B cell (primary cell): ENCODE results near the gene RIC8B. TPM values are rescaled to one million over a fixed set of nuclear protein-coding genes. Genes with fewer than 3 reads are reported as not detected.

Experiments used
- ATAC-seq: fragments of 200-7000 bp; cut with Tn5 transposase; one replicate; pipeline ENCODE4 v1.10.0; 2021; ENCODE audit warnings: low read depth, mild to moderate bottlenecking, moderate number of reproducible peaks, moderate library complexity
- CTCF ChIA-PET: fragments of 350-600 bp; sonication (Branson Sonifier 250); formaldehyde crosslinking; loops from one replicate; lab custom pipeline; 2021; ENCODE audit warnings: antibody characterized with exemption, inconsistent platforms; lab: Charles Lee
- POLR2A ChIA-PET: fragments of 350-600 bp; sonication (Branson Sonifier 250); formaldehyde crosslinking; loops from one replicate; lab custom pipeline; 2021; ENCODE audit warnings: antibody characterized with exemption; lab: Charles Lee
- DNase-seq: peaks from one replicate; pipeline ENCODE4 v3.0.0; 2013
- H2AFZ ChIP-seq: 2 replicates; pipeline ENCODE4 v1.6.1; 2012; ENCODE audit warnings: mild to moderate bottlenecking, low read depth, low read length; ENCODE audit not compliant: insufficient read depth, poor library complexity, severe bottlenecking
- H3K27ac ChIP-seq, 2 donors: 1 replicate in 1 of 2; 2 replicates in 1 of 2; pipeline ENCODE4 v1.5.1; 2012 to 2013; ENCODE audit warnings: low read length in 2 of 2, mild to moderate bottlenecking in 2 of 2, moderate library complexity in 1 of 2
- H3K27me3 ChIP-seq, 4 experiments: fragments of 200-600 bp in 1 of 4; sonication (generic) in 1 of 4; replicated peaks in 1 of 4; 1 replicate in 2 of 4; 2 replicates in 2 of 4; pipeline versions ENCODE4 v1.6.1 to v1.7.0; 2013 to 2016; ENCODE audit warnings: low read length in 3 of 4, mild to moderate bottlenecking in 2 of 4, mixed read lengths in 1 of 4, moderate library complexity in 1 of 4; ENCODE audit not compliant: insufficient read depth in 4 of 4, control insufficient read depth in 3 of 4; ENCODE audit errors: control extremely low read depth in 1 of 4
- H3K36me3 ChIP-seq, 2 experiments: replicated peaks in 1 of 2; 1 replicate in 1 of 2; 2 replicates in 1 of 2; pipeline versions ENCODE4 v1.6.1 to v1.7.1; 2013; ENCODE audit warnings: low read length in 1 of 2; ENCODE audit not compliant: insufficient read depth in 2 of 2, control insufficient read depth in 1 of 2; ENCODE audit errors: control extremely low read depth in 1 of 2, extremely low read depth in 1 of 2
- H3K4me1 ChIP-seq, 2 donors: fragments of 200-600 bp in 1 of 2; sonication (generic) in 1 of 2; 1 replicate in 1 of 2; 2 replicates in 1 of 2; pipeline versions ENCODE4 v1.5.1 to v1.6.1; 2013 to 2017; ENCODE audit warnings: low read length in 2 of 2; ENCODE audit not compliant: control insufficient read depth in 2 of 2, insufficient read depth in 2 of 2
- H3K4me2 ChIP-seq: replicated peaks from 2 replicates; pipeline ENCODE3; 2012; ENCODE audit warnings: mild to moderate bottlenecking, low read depth, low read length; ENCODE audit not compliant: poor library complexity, severe bottlenecking
- H3K4me3 ChIP-seq, 5 experiments: fragments of 200-600 bp in 1 of 5; sonication (generic) in 1 of 5; 1 replicate in 3 of 5; 2 replicates in 2 of 5; pipeline versions ENCODE4 v1.5.1 to v1.7.0; 2011 to 2016; ENCODE audit warnings: low read length in 4 of 5, mild to moderate bottlenecking in 4 of 5, low read depth in 2 of 5, control low read depth in 1 of 5, moderate library complexity in 1 of 5; ENCODE audit not compliant: insufficient read depth in 1 of 5; ENCODE audit errors: control extremely low read depth in 1 of 5, extremely low read depth in 1 of 5
- H3K79me2 ChIP-seq: fragments of 200-600 bp; sonication (generic); one replicate; pipeline ENCODE4 v1.6.0; 2016; ENCODE audit warnings: low read length; ENCODE audit not compliant: control insufficient read depth, insufficient read depth
- H3K9ac ChIP-seq: fragments of 200-600 bp; sonication (generic); 2 replicates; pipeline ENCODE4 v1.6.1; 2017; ENCODE audit warnings: mild to moderate bottlenecking, low read length, moderate library complexity
- H3K9me3 ChIP-seq, 3 donors: one replicate each; pipeline versions ENCODE4 v1.6.1 to v1.7.1; 2013; ENCODE audit warnings: low read length in 2 of 3; ENCODE audit not compliant: control insufficient read depth in 2 of 3, insufficient read depth in 1 of 3; ENCODE audit errors: control extremely low read depth in 1 of 3
- H4K20me1 ChIP-seq: 2 replicates; pipeline ENCODE4 v1.6.0; 2012; ENCODE audit warnings: mild to moderate bottlenecking, low read length; ENCODE audit not compliant: insufficient read depth, control insufficient read depth, poor library complexity, severe bottlenecking
- H3K27ac Mint-ChIP-seq: one replicate; pipeline ENCODE4 v1.8.0; 2021; ENCODE audit warnings: mixed read lengths
- H3K27me3 Mint-ChIP-seq: one replicate; pipeline ENCODE4 v1.8.0; 2021; ENCODE audit warnings: mixed read lengths
- H3K4me1 Mint-ChIP-seq: one replicate; pipeline ENCODE4 v1.8.0; 2021; ENCODE audit warnings: mixed read lengths
- H3K4me3 Mint-ChIP-seq: one replicate; pipeline ENCODE4 v1.8.0; 2021; ENCODE audit warnings: mixed read lengths
- H3K9me3 Mint-ChIP-seq: one replicate; pipeline ENCODE4 v1.8.0; 2022; ENCODE audit warnings: mixed read lengths; ENCODE audit not compliant: insufficient read depth
- CTCF ChIP-seq: fragments of 200-600 bp; IDR thresholded peaks from one replicate; pipeline ENCODE4 v1.8.0; 2022; ENCODE audit warnings: antibody characterized with exemption, mild to moderate bottlenecking
- EZH2 ChIP-seq: IDR thresholded peaks from 2 replicates; pipeline ENCODE4 v1.6.1; 2012; ENCODE audit warnings: borderline replicate concordance, low read depth, mild to moderate bottlenecking, moderate library complexity, low read length; ENCODE audit not compliant: insufficient read depth, poor library complexity, severe bottlenecking
- WGBS: methylation state at CpG from one replicate; pipeline ENCODE4 v1.1.5; 2013; ENCODE audit warnings: missing lambda C conversion rate; ENCODE audit not compliant: insufficient coverage; 5-methylcytosine and 5-hydroxymethylcytosine counted together
- intact Hi-C: fragments of 100-400 bp; cut with micrococcal nuclease; formaldehyde crosslinking; loops from one replicate; pipeline ENCODE4 v1.10.0; 2022
- polyA plus RNA-seq: library from polyadenylated mRNA; depleted of rRNA; stranded (reverse); fragments of >200 nt; gene quantifications from 2 replicates; pipeline ENCODE4 v1.2.3, GENCODE V29; 2012
- total RNA-seq, 2 donors: library from RNA; stranded (reverse); fragments of 120-200 nt in 1 of 2; gene quantifications; 1 replicate in 1 of 2; 2 replicates in 1 of 2; pipeline versions ENCODE4 v1.2.3 to v1.2.4, GENCODE V29; 2013 to 2022

The RIC8B gene
- total and polyA plus RNA-seq, 2 donors (not counting 1 experiment from before 2014, with no cell fraction given) = 3.0 to 14.8 TPM

GRCh38 chr12:106819991-106820390, 45.5 kb downstream of the RIC8B start:
- DNase-seq (no peak), ATAC-seq (no peak)
- Mint-ChIP-seq H3K9me3 (no peaks in the 10 kb centered on the region), H3K27me3 (no peaks in the 10 kb centered on the region), H3K4me3 (no peak overlapping the region), H3K27ac (no peak overlapping the region), H3K4me1 (no peaks in the 10 kb centered on the region)
- CTCF ChIA-PET = no interaction called here
- no peaks in the 10 kb centered on the region for H3K4me1 ChIP-seq
- H3K9ac ChIP-seq = no peak overlapping the region
- POLR2A ChIA-PET = no interaction called here
- TF ChIP-seq EZH2 = no peak
- no peak for TF ChIP-seq CTCF
- H3K36me3 ChIP-seq = no peaks in the 10 kb centered on the region
- no peaks in the 10 kb centered on the region for H3K79me2 ChIP-seq
- H3K27ac ChIP-seq = no peak overlapping the region
- H3K27me3 ChIP-seq = no peaks in the 10 kb centered on the region
- WGBS = no CpG with 5 or more reads among the region's 1 CpG
- intact Hi-C loops = no loop called here
- no peak overlapping the region for H3K4me2 ChIP-seq
- H4K20me1 ChIP-seq = no peaks in the 10 kb centered on the region
- H3K4me3 ChIP-seq = no peak overlapping the region
- H3K9me3 ChIP-seq = no peaks in the 10 kb centered on the region
- no peak overlapping the region for H2AFZ ChIP-seq

GRCh38 chr12:106831699-106832098, 57.2 kb downstream of the RIC8B start:
- TF ChIP-seq CTCF (no peak), EZH2 (no peak)
- 96% methylated on average over 4 of the region's 4 CpGs for WGBS

More at GRCh38 chr12:106831699-106832098, 57.2 kb downstream of the RIC8B start:
- ATAC-seq = no peak
- H3K9me3 ChIP-seq = no peaks in the 10 kb centered on the region
- H2AFZ ChIP-seq = no peak overlapping the region
- no peaks in the 10 kb centered on the region for H3K36me3 ChIP-seq
- Mint-ChIP-seq H3K4me1 (no peaks in the 10 kb centered on the region), H3K27me3 (no peaks in the 10 kb centered on the region), H3K27ac (no peak overlapping the region), H3K9me3 (no peaks in the 10 kb centered on the region), H3K4me3 (no peak overlapping the region)
- no peaks in the 10 kb centered on the region for H3K27me3 ChIP-seq
- intact Hi-C loops = no loop called here
- H3K9ac ChIP-seq = no peak overlapping the region
- no peaks in the 10 kb centered on the region for H3K4me1 ChIP-seq
- ChIA-PET CTCF (interaction anchor here (0.6 kb wide), 1 partner anchor 446 kb away, joined by 3 read pairs; no protein-coding TSS in a partner anchor), POLR2A (no interaction called here)
- no peak overlapping the region for H3K4me2 ChIP-seq
- no peak for DNase-seq
- H3K4me3 ChIP-seq = no peak overlapping the region
- no peaks in the 10 kb centered on the region for H4K20me1 ChIP-seq
- H3K27ac ChIP-seq = no peak overlapping the region
- no peaks in the 10 kb centered on the region for H3K79me2 ChIP-seq
